Activated T-cell treated with anti-CD3 and anti-CD28 coated beads for 24 hours (primary cell): ENCODE data around the gene RIN3.
A peak's percentile ranks its signal among the peaks of the same experiment; 100 is the strongest.

Experiments used
- DNase-seq: peaks from one replicate; pipeline ENCODE4 v3.0.0-alpha.2; 2020; ENCODE audit warnings: low read depth

RIN3 gene

DNA sequence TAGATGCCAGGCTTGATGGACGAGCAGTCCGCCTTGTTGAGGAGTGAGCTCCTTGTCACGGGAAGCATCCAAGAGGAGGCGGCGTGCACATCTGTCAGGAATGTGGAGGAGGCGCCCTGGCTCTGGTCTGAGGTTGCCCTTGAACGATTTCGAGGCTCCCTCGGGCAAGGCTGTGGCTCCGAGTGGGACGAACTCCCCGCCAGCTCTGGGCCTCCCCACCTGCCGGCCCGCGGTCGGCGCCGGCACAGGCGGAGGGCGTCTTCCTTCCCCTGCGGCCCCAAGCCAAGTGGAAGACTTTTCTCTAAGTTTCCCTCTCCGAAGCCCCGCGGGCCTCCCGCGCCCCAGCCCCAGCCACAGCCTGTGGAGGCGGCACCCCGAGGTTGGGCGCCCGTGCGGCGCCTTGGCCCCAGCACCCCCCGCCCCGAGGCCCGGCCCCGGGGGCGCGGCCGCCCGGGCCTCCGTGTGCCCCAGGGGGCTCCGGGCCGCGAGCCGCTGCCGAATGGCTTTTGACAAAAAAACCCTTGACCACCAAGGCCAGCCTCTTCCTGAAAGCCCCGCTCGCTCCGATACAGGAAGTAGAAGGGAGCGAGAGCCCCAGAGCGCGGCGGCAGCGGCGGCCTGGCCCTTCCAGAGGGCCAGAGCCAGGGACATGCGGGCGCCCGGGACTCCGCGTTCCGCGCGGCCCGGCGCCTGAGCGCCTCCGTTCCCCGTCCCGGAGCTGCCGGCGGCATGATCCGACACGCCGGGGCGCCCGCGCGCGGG lies at the start of gene RIN3:
Gene RIN3 (plus strand): TSS at position 578 of the 762 bp plus-strand sequence. CDS start 152 bp downstream, at position 730.
- DNase-seq, result peak; percentile 14

GRCh38 chr14:92464156-92464555 lies 49.4 kb upstream of the RIN3 start:
- no peak for DNase-seq

DNA sequence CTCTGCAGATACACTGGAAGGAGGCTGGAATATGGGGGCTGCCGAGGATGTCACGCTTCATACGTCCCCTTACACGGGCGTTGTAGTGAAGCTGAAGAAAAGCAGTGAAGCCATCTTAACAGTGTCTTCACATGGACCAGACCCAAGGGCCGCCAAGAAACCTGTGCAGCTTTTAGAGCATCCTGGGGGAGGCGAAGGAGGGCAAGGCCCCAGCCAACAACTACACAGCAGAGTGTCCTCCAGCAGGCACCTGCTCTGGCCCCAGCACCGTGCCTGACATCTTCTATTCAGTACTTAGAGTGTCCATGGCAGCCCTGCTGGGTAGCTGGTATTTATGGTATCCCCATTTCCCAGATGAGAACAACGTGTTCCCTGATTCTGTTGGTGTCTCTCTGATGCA lies 48.9 kb upstream of the RIN3 start:
- no peak for DNase-seq

DNA sequence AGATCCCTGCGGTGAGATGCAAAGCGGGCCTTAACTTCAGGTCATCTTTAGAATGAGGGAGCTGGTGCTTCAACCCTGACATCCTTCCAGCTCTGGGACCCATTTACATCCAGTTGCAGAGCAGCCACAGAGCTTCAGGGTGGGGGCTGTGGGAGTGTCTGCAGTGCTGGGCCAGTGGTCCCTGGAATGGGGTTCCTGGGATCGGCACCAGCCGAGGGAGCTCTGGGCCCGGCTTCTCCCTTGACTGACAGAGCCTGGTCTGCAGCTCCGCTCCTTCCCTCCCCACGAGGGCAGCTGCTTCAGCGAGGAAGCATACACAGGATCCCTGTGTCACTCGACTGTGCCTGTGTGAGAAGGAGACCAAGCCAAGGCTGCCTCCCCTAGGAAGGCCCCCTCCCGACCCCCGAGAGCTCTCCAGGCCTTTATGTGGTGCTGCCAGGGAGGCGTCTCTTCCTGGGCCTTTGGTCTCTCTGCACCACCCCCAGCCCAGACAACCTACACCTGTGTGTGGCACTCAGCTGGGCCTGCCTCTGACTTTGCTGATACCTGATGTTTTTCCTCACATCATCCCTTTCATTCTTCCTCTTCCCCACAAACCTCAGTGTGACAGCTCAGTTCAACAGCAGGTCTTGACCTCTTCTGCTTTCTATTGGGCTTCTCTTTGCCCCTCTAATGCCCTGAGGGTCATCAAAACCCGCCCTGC lies 48.1 kb upstream of the RIN3 start:
- DNase-seq, result no peak

GRCh38 chr14:92466059-92466458 lies 47.5 kb upstream of the RIN3 start:
- no peak for DNase-seq

DNA sequence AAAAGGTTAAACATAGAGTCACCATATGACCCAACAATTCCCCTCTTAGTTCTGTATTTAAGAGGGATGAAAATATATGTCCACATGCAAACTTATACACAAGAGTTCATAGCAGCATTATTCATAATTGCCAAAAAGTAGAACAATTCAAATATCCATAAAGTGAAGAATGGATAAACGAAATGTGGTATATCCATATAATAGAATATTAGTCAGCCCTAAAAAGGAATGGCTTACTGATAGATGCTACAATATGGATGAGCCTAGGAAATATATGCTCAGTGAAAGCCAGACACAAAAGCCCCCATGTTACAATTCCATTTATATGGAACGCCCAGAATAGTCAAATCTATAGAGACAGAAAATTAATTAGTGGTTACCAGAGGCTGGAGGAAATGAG lies 44.1 kb upstream of the RIN3 start:
- DNase-seq, result no peak

- no peak for DNase-seq
Measured at GRCh38 chr14:92470215-92470614, 43.4 kb upstream of the RIN3 start.

- DNase-seq, result no peak
Measured at GRCh38 chr14:92470811-92471210, 42.8 kb upstream of the RIN3 start.

- no peak for DNase-seq
Measured at GRCh38 chr14:92471919-92472318, 41.7 kb upstream of the RIN3 start.

DNA sequence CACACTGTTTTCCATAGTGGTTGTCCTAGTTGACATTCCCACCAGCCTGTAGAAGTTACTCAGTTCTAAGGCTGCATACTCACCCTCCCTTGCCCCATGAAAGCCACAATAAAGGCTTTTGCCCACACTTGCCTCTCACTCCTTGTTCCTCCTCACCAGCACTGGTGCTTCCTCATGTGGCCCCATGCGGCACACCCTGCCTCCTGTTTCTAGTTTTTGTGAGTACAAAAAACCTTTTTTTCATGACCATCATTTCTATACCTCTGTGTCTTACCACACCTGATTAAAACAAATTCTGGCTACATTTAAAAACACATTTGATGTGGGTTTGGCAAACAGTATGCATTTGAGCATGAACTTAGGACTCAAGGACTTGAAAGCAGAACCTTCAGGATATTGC lies 40.7 kb upstream of the RIN3 start:
- DNase-seq, result no peak

- no peak for DNase-seq
Measured at GRCh38 chr14:92473261-92473968, 40.2 kb upstream of the RIN3 start.

DNA sequence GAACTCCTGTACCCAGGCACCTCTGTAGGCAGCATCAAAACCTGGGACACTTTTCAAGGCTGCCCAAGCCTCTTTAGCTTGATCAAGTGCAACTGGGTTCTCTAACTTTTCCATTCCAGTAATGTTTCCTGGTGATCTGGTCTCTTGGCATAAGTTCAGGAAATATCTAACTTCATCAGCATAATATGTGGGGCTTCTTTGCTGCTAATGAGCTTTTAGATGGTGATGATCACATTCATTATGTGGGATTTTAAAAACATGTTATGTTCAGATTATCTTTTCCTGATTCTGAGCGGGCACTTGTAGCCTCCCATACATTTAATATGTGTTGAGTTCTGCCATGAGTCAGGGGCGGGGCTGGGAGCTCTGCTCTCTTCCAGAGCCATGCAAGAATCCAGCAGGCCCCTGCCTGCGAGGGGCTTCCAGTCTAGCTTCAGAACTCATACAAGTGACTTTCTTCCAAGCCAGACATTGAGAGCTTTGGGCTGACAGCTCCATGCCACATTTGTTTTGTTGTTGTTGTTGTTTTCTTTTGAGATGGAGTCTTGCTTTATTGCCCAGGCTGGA lies 39.5 kb upstream of the RIN3 start:
- DNase-seq, result no peak

GRCh38 chr14:92475037-92475436 lies 38.5 kb upstream of the RIN3 start:
- no peak for DNase-seq

- DNase-seq, result no peak
Measured at GRCh38 chr14:92475451-92476187, 38.0 kb upstream of the RIN3 start.

GRCh38 chr14:92480856-92481255 lies 32.7 kb upstream of the RIN3 start:
- no peak for DNase-seq

- no peak for DNase-seq
Measured at GRCh38 chr14:92481386-92481785, 32.2 kb upstream of the RIN3 start.

DNA sequence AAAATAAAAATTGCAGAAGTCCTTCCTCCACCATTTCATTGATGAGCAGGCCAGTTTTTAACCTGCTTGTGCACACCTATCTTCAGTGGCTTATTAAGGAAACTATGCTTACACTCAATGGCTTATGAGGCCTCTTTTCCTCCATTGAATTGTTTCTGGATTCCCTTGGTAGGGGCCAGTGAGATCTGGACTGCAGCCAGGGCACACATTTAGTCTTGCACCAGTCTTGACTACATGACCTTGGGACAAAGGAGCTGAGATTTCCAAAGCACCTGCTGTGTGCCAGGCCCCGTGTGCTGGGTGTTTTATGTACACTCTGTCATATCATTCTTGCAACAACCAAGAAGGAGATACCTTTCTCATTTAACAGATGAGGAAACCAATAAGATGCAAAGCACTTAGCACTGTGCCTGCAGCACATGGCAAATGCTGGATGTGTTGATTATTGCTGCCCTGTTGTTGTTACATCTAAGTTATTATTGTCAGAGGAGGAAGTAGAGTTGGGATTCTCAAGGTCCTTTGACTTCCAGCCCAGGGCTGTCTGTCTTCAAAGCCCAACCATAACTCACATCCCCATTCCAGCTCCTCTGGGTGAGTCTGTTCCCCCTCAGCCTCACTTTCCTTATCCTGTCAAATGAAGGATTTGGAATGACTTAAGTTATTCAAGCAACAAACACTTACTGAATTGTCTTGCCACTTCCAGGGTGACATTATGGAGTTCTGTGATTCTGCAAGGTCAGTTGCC lies 31.6 kb upstream of the RIN3 start:
- no peak for DNase-seq

DNA sequence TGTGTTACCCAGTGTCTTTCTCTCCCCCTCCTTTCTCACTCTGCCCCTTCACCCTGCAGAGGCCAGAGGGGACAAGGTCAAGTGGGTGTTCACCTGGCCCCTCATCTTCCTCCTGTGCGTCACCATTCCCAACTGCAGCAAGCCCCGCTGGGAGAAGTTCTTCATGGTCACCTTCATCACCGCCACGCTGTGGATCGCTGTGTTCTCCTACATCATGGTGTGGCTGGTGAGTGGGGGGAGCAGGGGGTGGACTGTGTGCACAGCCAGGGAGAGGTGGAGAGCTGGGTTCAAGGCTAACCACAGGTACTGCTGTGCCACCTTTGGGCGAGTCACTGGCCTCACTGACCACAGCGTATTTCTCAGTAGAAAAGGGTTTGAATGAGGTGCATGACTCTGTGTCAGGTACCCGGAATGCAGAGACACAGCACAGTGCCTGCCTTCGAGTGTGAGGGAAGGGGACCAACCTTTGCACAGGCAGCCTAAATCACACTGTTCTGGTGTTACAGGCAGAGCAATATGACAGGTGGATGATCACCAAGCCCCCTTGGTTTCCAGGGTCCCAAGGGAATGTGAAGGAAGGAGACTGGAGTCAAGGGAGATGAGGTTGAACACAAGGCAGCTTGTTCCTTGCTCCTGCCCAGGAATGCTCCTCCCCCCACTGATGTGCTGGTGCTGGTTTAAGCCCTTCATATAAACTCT lies 30.8 kb upstream of the RIN3 start:
- no peak for DNase-seq

DNA sequence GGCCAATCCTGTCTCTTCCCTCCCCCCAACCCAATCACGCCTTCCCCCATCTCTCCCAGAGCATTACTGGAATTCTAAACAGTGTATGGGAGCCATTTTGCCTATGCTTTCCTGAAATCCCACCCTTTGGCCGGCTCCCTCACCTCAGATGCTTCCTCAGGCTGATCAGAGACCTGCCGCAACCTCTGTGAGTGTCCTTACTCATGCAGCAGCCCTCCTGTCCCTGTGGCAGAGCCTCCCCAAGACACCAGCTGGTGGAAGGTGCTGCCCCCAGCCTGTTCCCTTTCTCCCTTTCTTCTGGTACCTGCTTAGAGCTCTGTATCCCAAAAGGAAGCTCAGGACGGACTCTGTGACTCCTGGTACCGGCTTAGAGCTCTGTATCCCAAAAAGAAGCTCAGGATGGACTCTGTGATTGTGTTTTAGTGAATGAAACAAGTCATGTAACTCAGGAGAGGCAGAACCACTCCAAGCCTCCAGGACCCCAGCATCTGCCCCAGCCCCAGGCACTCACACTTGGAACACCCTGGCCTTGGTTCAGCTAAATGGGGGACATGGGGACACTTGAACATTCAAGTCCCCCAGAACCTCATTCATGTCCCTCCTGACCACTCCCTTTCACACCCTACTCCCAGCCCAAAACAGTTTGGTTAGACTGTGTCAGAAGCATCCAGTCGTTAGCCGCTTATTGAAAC lies 29.3 kb upstream of the RIN3 start:
- no peak for DNase-seq

GRCh38 chr14:92486881-92487280 lies 26.7 kb upstream of the RIN3 start:
- DNase-seq, result no peak
